K562 (cell line): ENCODE results near the gene GNA14. TPM values are rescaled to one million over a fixed set of nuclear protein-coding genes. Genes with fewer than 3 reads are reported as not detected.

ENCODE experiments used
- BMI1 ChIP-seq: fragments of 150-350 bp; IDR thresholded peaks from 2 replicates; pipeline ENCODE4 v1.6.1; 2014; ENCODE audit warnings: low read length
- C11orf30 ChIP-seq: fragments of 450-650 bp; IDR thresholded peaks from 2 replicates; pipeline ENCODE4 v1.6.1; 2016; ENCODE audit warnings: low read depth, mild to moderate bottlenecking
- CEBPB ChIP-seq: fragments of 450-650 bp; IDR thresholded peaks from 2 replicates; pipeline ENCODE4 v1.6.1; 2016; ENCODE audit warnings: missing genetic modification characterization, missing compliant biosample characterization
- DACH1 ChIP-seq: fragments of 450-650 bp; IDR thresholded peaks from 2 replicates; pipeline ENCODE4 v1.6.1; 2018; ENCODE audit not compliant: partially characterized antibody
- HNRNPH1 ChIP-seq: fragments of 200-400 bp; formaldehyde crosslinking; optimal IDR thresholded peaks from 2 replicates; pipeline ENCODE3; 2017; ENCODE audit warnings: low read depth, mild to moderate bottlenecking, low read length, moderate library complexity
- IRF2 ChIP-seq: sonication (generic); formaldehyde crosslinking; IDR thresholded peaks from 2 replicates; pipeline ENCODE4 v1.8.1; 2022; ENCODE audit warnings: mild to moderate bottlenecking, missing genetic modification reagents
- MTA2 ChIP-seq: fragments of 450-650 bp; IDR thresholded peaks from 2 replicates; pipeline ENCODE4 v1.6.1; 2016; ENCODE audit warnings: low read depth
- TOE1 ChIP-seq, 2 experiments: fragments of 450-650 bp in 1 of 2; sonication (generic) in 1 of 2; formaldehyde crosslinking in 1 of 2; IDR thresholded peaks; 2 replicates each; pipeline versions ENCODE4 v1.7.1 to v1.8.0; 2016 to 2022; ENCODE audit warnings: borderline replicate concordance in 2 of 2, mild to moderate bottlenecking in 2 of 2, antibody characterized with exemption in 1 of 2, inconsistent platforms in 1 of 2, low read depth in 1 of 2, missing genetic modification reagents in 1 of 2, moderate library complexity in 1 of 2
- ZBTB1 ChIP-seq: sonication (generic); formaldehyde crosslinking; IDR thresholded peaks from 2 replicates; pipeline ENCODE4 v1.8.1; 2023; ENCODE audit warnings: missing genetic modification reagents, low read depth, mild to moderate bottlenecking, borderline replicate concordance
- ZBTB7A ChIP-seq: IDR thresholded peaks from 2 replicates; pipeline ENCODE4 v1.6.1; 2011; ENCODE audit warnings: low read depth, mild to moderate bottlenecking, low read length, moderate library complexity, borderline replicate concordance; ENCODE audit not compliant: control insufficient read depth
- ZNF24 ChIP-seq: fragments of 450-650 bp; IDR thresholded peaks from 2 replicates; pipeline ENCODE4 v1.6.1; 2016
- ZNF655 ChIP-seq: fragments of 250-450 bp; sonication (Bioruptor Pico); IDR thresholded peaks from 2 replicates; pipeline ENCODE4 v1.5.0; 2021
- ZNF76 ChIP-seq: fragments of 250-450 bp; sonication (Bioruptor Pico); IDR thresholded peaks from 2 replicates; pipeline ENCODE4 v1.4.0; 2020; ENCODE audit warnings: mild to moderate bottlenecking, moderate library complexity, borderline replicate concordance
- polyA plus RNA-seq, 8 experiments: library from polyadenylated mRNA; depleted of rRNA in 4 of 8; stranded (reverse) in 5 of 8; unstranded in 3 of 8; fragments of >200 nt; fragmentation: Nextera tagmentation in 2 of 8; fragmentation: Illumina TruSeq in 1 of 8; extraction: Ambion mirVana in 2 of 8; extraction: Trizol in 1 of 8; gene quantifications; 2 replicates each; pipeline versions ENCODE4 v1.2.1 to v1.2.3, GENCODE V29; 2011 to 2014; ENCODE audit warnings: inconsistent platforms in 1 of 8, missing spikeins in 1 of 8
- total RNA-seq, 7 experiments: library from RNA; depleted of rRNA in 6 of 7; stranded (reverse); fragments of >200 nt in 6 of 7; fragmentation: Illumina TruSeq in 2 of 7; extraction: Trizol in 2 of 7; gene quantifications; 2 replicates each; pipeline versions ENCODE4 v1.2.1 to v1.2.3, GENCODE V29; 2011 to 2021; ENCODE audit warnings: low replicate concordance in 1 of 7
- TF ChIP-seq, protein P1 (sequence below): fragments of 450-650 bp; IDR thresholded peaks from 2 replicates; pipeline ENCODE4 v1.6.1; 2016; ENCODE audit warnings: borderline replicate concordance
- TF ChIP-seq, protein P2 (sequence below): fragments of 250-450 bp; sonication (Bioruptor Pico); IDR thresholded peaks from 2 replicates; pipeline ENCODE4 v1.8.0; 2021; ENCODE audit warnings: moderate library complexity, mild to moderate bottlenecking, inconsistent platforms
- TF ChIP-seq, protein P3 (sequence below), 3 experiments: fragments of 200-800 bp in 1 of 3; sonication (Bioruptor generic) in 1 of 3; sonication (generic) in 1 of 3; formaldehyde crosslinking in 1 of 3; IDR thresholded peaks; 2 replicates each; pipeline versions ENCODE4 v1.6.1 to v1.8.0; 2016 to 2022; ENCODE audit warnings: mild to moderate bottlenecking in 2 of 3, missing compliant biosample characterization in 2 of 3, missing genetic modification characterization in 2 of 3, missing genetic modification reagents in 1 of 3

Gene GNA14
- total and polyA plus RNA-seq, 9 of the 15 experiments (the other 6 are each of a cell fraction or from before 2014, with no cell fraction given) = 0.03 to 0.11 (median 0.03) TPM; not detected in 6

DNA sequence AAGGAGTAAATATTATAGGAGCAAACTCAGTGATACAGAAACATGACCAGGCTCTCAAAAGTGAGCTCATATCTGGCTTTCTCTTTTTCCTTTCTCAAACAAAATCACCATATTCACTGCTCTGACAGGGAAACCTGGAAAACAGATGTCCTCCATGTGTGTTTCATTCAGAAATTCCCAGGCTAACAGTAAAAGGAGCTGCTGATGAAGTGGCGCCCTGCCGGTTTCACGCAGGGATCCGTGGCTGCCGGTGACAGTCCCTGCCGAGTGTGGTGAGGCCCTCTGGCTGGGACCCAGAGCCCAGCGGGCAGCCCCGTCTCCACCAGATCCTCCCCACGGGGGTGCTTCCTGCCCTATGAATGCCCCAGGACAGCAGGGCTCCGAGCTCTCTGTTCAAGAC lies 208.1 kb downstream of the GNA14 start (continued):
- no peak for TF ChIP-seq MTA2
- no peak for TF ChIP-seq ZNF76 (CRISPR knock-in tag)
- TF ChIP-seq HNRNPH1 = no peak
- TF ChIP-seq BMI1 = no peak
- no peak for TF ChIP-seq TOE1 (IDR thresholded peaks at IDR 0.05; ENCODE audit: borderline replicate concordance)
- no peak for TF ChIP-seq TOE1 (CRISPR knock-in tag; IDR thresholded peaks at IDR 0.05; ENCODE audit: borderline replicate concordance, low read depth)
- TF ChIP-seq ZBTB1 (CRISPR knock-in tag) = no peak
- no peak for TF ChIP-seq IRF2 (CRISPR knock-in tag)
- TF ChIP-seq ZNF655 (CRISPR knock-in tag) = no peak
- no peak for TF ChIP-seq ZNF24
- TF ChIP-seq C11orf30 = no peak
- TF ChIP-seq CEBPB = no peak
- TF ChIP-seq, protein P1, sequence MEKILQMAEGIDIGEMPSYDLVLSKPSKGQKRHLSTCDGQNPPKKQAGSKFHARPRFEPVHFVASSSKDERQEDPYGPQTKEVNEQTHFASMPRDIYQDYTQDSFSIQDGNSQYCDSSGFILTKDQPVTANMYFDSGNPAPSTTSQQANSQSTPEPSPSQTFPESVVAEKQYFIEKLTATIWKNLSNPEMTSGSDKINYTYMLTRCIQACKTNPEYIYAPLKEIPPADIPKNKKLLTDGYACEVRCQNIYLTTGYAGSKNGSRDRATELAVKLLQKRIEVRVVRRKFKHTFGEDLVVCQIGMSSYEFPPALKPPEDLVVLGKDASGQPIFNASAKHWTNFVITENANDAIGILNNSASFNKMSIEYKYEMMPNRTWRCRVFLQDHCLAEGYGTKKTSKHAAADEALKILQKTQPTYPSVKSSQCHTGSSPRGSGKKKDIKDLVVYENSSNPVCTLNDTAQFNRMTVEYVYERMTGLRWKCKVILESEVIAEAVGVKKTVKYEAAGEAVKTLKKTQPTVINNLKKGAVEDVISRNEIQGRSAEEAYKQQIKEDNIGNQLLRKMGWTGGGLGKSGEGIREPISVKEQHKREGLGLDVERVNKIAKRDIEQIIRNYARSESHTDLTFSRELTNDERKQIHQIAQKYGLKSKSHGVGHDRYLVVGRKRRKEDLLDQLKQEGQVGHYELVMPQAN = no peak
- TF ChIP-seq DACH1 = no peak
- TF ChIP-seq ZBTB7A = no peak
- TF ChIP-seq, protein P2, sequence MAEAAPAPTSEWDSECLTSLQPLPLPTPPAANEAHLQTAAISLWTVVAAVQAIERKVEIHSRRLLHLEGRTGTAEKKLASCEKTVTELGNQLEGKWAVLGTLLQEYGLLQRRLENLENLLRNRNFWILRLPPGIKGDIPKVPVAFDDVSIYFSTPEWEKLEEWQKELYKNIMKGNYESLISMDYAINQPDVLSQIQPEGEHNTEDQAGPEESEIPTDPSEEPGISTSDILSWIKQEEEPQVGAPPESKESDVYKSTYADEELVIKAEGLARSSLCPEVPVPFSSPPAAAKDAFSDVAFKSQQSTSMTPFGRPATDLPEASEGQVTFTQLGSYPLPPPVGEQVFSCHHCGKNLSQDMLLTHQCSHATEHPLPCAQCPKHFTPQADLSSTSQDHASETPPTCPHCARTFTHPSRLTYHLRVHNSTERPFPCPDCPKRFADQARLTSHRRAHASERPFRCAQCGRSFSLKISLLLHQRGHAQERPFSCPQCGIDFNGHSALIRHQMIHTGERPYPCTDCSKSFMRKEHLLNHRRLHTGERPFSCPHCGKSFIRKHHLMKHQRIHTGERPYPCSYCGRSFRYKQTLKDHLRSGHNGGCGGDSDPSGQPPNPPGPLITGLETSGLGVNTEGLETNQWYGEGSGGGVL = no peak
- TF ChIP-seq, protein P3, sequence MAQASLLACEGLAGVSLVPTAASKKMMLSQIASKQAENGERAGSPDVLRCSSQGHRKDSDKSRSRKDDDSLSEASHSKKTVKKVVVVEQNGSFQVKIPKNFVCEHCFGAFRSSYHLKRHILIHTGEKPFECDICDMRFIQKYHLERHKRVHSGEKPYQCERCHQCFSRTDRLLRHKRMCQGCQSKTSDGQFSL (CRISPR knock-in tag; IDR thresholded peaks at IDR 0.05) = no peak
- TF ChIP-seq, protein P3 (tag; IDR thresholded peaks at IDR 0.05) = no peak
